OCI-LY7 (cell line): ENCODE data around the gene SAMM50. TPM values are rescaled to one million over a fixed set of nuclear protein-coding genes. Genes with fewer than 3 reads are reported as not detected.

ENCODE experiments used
- BruUV-seq: library from RNA; stranded (reverse); fragments of 400-500 nt; replicated peaks from 2 replicates; lab custom pipeline; 2021; lab: Mats Ljungman, UMichigan
- CTCF ChIA-PET: fragments of 300-600 bp; sonication (Branson Sonifier 250); formaldehyde crosslinking; loops from one replicate; lab custom pipeline; 2022; ENCODE audit warnings: antibody characterized with exemption; ENCODE audit not compliant: unreplicated experiment; lab: Charles Lee
- POLR2A ChIA-PET: fragments of 300-600 bp; sonication (Branson Sonifier 250); formaldehyde crosslinking; loops from one replicate; lab custom pipeline; 2022; ENCODE audit warnings: antibody characterized with exemption; lab: Charles Lee
- DNase-seq: peaks from one replicate; pipeline ENCODE4 v3.0.0-alpha.2; 2015; ENCODE audit warnings: low spot score
- H2AFZ ChIP-seq: fragments of 200-600 bp; sonication (generic), shearing (Covaris generic); 2 replicates; pipeline ENCODE4 v1.6.1; 2014; ENCODE audit warnings: mild to moderate bottlenecking, antibody characterized with exemption, low read length, moderate library complexity
- H3K27ac ChIP-seq: fragments of 200-600 bp; sonication (generic); 2 replicates; pipeline ENCODE4 v1.5.1; 2014; ENCODE audit warnings: mixed run types, low read depth, mild to moderate bottlenecking, moderate library complexity, low read length, inconsistent platforms; ENCODE audit not compliant: poor library complexity, severe bottlenecking
- H3K36me3 ChIP-seq: fragments of 200-600 bp; sonication (generic); 2 replicates; pipeline ENCODE4 v1.6.1; 2014; ENCODE audit warnings: mild to moderate bottlenecking, antibody characterized with exemption, low read length, moderate library complexity, mixed read lengths; ENCODE audit not compliant: insufficient read depth
- H3K4me1 ChIP-seq: fragments of 200-600 bp; sonication (generic); 2 replicates; pipeline ENCODE4 v1.5.1; 2014; ENCODE audit warnings: mild to moderate bottlenecking, low read length; ENCODE audit not compliant: insufficient read depth, poor library complexity, severe bottlenecking
- H3K4me2 ChIP-seq: fragments of 200-600 bp; sonication (generic); 2 replicates; pipeline ENCODE4 v1.6.1; 2014; ENCODE audit warnings: mild to moderate bottlenecking, low read length
- H3K4me3 ChIP-seq: fragments of 200-600 bp; sonication (generic); 2 replicates; pipeline ENCODE4 v1.5.1; 2014; ENCODE audit warnings: mild to moderate bottlenecking, low read depth, low read length; ENCODE audit not compliant: poor library complexity, severe bottlenecking
- H3K79me2 ChIP-seq: fragments of 200-600 bp; sonication (generic); 2 replicates; pipeline ENCODE4 v1.6.1; 2016; ENCODE audit warnings: low read depth, mild to moderate bottlenecking, low read length, moderate library complexity, mixed read lengths; ENCODE audit not compliant: insufficient read depth
- H3K9me2 ChIP-seq: fragments of 200-600 bp; sonication (generic); 2 replicates; pipeline ENCODE4 v1.6.1; 2016; ENCODE audit warnings: mild to moderate bottlenecking, low read length, mixed read lengths; ENCODE audit not compliant: insufficient read depth
- H3K9me3 ChIP-seq: fragments of 200-600 bp; sonication (generic); 2 replicates; pipeline ENCODE4 v1.6.1; 2014; ENCODE audit warnings: mild to moderate bottlenecking, mixed run types, low read length, mixed read lengths
- H4K20me1 ChIP-seq: fragments of 200-600 bp; sonication (generic); 2 replicates; pipeline ENCODE4 v1.6.1; 2014; ENCODE audit warnings: mild to moderate bottlenecking, antibody characterized with exemption, low read length, moderate library complexity, mixed read lengths; ENCODE audit not compliant: insufficient read depth
- EZH2phosphoT487 ChIP-seq: fragments of 200-600 bp; sonication (generic); IDR thresholded peaks from 2 replicates; pipeline ENCODE4 v1.6.1; 2018; ENCODE audit warnings: low read depth, borderline replicate concordance, mild to moderate bottlenecking, mixed run types, antibody characterized with exemption, low read length, moderate library complexity, mixed read lengths
- intact Hi-C: fragments of 100-400 bp; cut with micrococcal nuclease; formaldehyde crosslinking; loops from one replicate; pipeline ENCODE4 v1.10.0; 2022; ENCODE audit not compliant: unreplicated experiment
- total RNA-seq, 2 experiments: library from RNA; depleted of rRNA in 1 of 2; stranded (reverse); fragments of >200 nt in 1 of 2; shearing (Covaris generic) in 1 of 2; gene quantifications; 2 replicates each; pipeline ENCODE4 v1.2.3, GENCODE V29; 2014 to 2022
- TF ChIP-seq, protein P1 (sequence below): fragments of 200-600 bp; sonication (generic); conservative IDR thresholded peaks from 2 replicates; pipeline ENCODE4 v1.5.1; 2014; ENCODE audit warnings: mild to moderate bottlenecking, antibody characterized with exemption, low read length, moderate library complexity, mixed read lengths

Gene SAMM50
- total RNA-seq, 2 experiments from 2014 or later = 34.6 to 72.9 TPM

GRCh38 chr22:43945632-43946383 is 9.4 kb upstream of the SAMM50 start:
- Histone ChIP-seq H3K79me2 (no peaks in the 10 kb centered on the region), H3K9me2 (no peaks in the 10 kb centered on the region), H4K20me1 (no peaks in the 10 kb centered on the region), H3K36me3 (no peaks in the 10 kb centered on the region), H2AFZ (no peak overlapping the region), H3K27ac (no peak overlapping the region), H3K9me3 (no peaks in the 10 kb centered on the region), H3K4me3 (no peak overlapping the region), H3K4me2 (no peak overlapping the region), H3K4me1 (no peaks in the 10 kb centered on the region)
- TF ChIP-seq, protein P1, sequence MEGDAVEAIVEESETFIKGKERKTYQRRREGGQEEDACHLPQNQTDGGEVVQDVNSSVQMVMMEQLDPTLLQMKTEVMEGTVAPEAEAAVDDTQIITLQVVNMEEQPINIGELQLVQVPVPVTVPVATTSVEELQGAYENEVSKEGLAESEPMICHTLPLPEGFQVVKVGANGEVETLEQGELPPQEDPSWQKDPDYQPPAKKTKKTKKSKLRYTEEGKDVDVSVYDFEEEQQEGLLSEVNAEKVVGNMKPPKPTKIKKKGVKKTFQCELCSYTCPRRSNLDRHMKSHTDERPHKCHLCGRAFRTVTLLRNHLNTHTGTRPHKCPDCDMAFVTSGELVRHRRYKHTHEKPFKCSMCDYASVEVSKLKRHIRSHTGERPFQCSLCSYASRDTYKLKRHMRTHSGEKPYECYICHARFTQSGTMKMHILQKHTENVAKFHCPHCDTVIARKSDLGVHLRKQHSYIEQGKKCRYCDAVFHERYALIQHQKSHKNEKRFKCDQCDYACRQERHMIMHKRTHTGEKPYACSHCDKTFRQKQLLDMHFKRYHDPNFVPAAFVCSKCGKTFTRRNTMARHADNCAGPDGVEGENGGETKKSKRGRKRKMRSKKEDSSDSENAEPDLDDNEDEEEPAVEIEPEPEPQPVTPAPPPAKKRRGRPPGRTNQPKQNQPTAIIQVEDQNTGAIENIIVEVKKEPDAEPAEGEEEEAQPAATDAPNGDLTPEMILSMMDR = peak; percentile 81
- TF ChIP-seq EZH2phosphoT487 = no peak
- CTCF ChIA-PET = interaction anchor here (1.0 kb wide), 1 partner anchor 63 kb away, joined by 4 read pairs; no protein-coding TSS in a partner anchor
- BruUV-seq = no TSS peak
- DNase-seq = peak; percentile 72
- POLR2A ChIA-PET = interaction anchor here (0.5 kb wide), 1 partner anchor 11 kb away, joined by 4 read pairs; no protein-coding TSS in a partner anchor
- intact Hi-C loops = loop anchor here (1.0 kb wide), 1 partner anchor 63 kb away; no protein-coding TSS in a partner anchor

- H3K4me1 ChIP-seq = no peaks in the 10 kb centered on the region
- no TSS peak for BruUV-seq
- intact Hi-C loops = loop anchor here (1.0 kb wide), 1 partner anchor 63 kb away; no protein-coding TSS in a partner anchor
- no peaks in the 10 kb centered on the region for H3K36me3 ChIP-seq
- H3K9me2 ChIP-seq = no peaks in the 10 kb centered on the region
- H3K27ac ChIP-seq = no peak overlapping the region
- no peaks in the 10 kb centered on the region for H3K9me3 ChIP-seq
- ChIA-PET POLR2A (interaction anchor here (0.5 kb wide), 1 partner anchor 12 kb away, joined by 4 read pairs; no protein-coding TSS in a partner anchor), CTCF (interaction anchor here (1.0 kb wide), 1 partner anchor 63 kb away, joined by 4 read pairs; no protein-coding TSS in a partner anchor)
- TF ChIP-seq, protein P1 = no peak
- no peak for TF ChIP-seq EZH2phosphoT487
- H3K4me2 ChIP-seq = no peak overlapping the region
- no peaks in the 10 kb centered on the region for H4K20me1 ChIP-seq
- H3K4me3 ChIP-seq = no peak overlapping the region
- H3K79me2 ChIP-seq = no peaks in the 10 kb centered on the region
- H2AFZ ChIP-seq = no peak overlapping the region
- DNase-seq = no peak
Observed at GRCh38 chr22:43946384-43946667, 8.9 kb upstream of the SAMM50 start.
